ENCODE data around the gene SND1. TPM values are rescaled to one million over a fixed set of nuclear protein-coding genes. Genes with fewer than 3 reads are reported as not detected.

The SND1 gene
- total RNA-seq, 1 donor = 202 TPM

GRCh38 chr7:127658970-127659630, 7.1 kb downstream of the SND1 start:
- H3K4me3 ChIP-seq (ENCODE audit: low read depth, low read length) = no peak overlapping the region
- DNase-seq (ENCODE audit: low read depth) = no peak
- no peak for TF ChIP-seq CTCF (IDR thresholded peaks at IDR 0.05; ENCODE audit: insufficient read depth, low read length)

- no peak for TF ChIP-seq CTCF (IDR thresholded peaks at IDR 0.05; ENCODE audit: insufficient read depth, low read length)
- H3K4me3 ChIP-seq (ENCODE audit: low read depth, low read length) = no peak overlapping the region
- no peak for DNase-seq (ENCODE audit: low read depth)
These were observed 13.9 kb downstream of the SND1 start for GRCh38 chr7:127665922-127666321.

GRCh38 chr7:127666602-127667001, 14.6 kb downstream of the SND1 start:
- DNase-seq (ENCODE audit: low read depth) = no peak
- no peak overlapping the region for H3K4me3 ChIP-seq (ENCODE audit: low read depth, low read length)
- no peak for TF ChIP-seq CTCF (IDR thresholded peaks at IDR 0.05; ENCODE audit: insufficient read depth, low read length)

GRCh38 chr7:127667017-127667670, 15.2 kb downstream of the SND1 start:
- H3K4me3 ChIP-seq (ENCODE audit: low read depth, low read length) = no peak overlapping the region
- peak; percentile 49 for DNase-seq (ENCODE audit: low read depth)
- no peak for TF ChIP-seq CTCF (IDR thresholded peaks at IDR 0.05; ENCODE audit: insufficient read depth, low read length)

GRCh38 chr7:127667759-127668530, 16.0 kb downstream of the SND1 start:
- DNase-seq (ENCODE audit: low read depth) = peak; percentile 36
- H3K4me3 ChIP-seq (ENCODE audit: low read depth, low read length) = no peak overlapping the region
- TF ChIP-seq CTCF (IDR thresholded peaks at IDR 0.05; ENCODE audit: insufficient read depth, low read length) = no peak

- no peak overlapping the region for H3K4me3 ChIP-seq (ENCODE audit: low read depth, low read length)
- TF ChIP-seq CTCF (IDR thresholded peaks at IDR 0.05; ENCODE audit: insufficient read depth, low read length) = no peak
- no peak for DNase-seq (ENCODE audit: low read depth)
These were observed 19.3 kb downstream of the SND1 start for GRCh38 chr7:127671341-127671740.
